Measurements from ENCODE around the gene STAB2. TPM values are rescaled to one million over a fixed set of nuclear protein-coding genes. Genes with fewer than 3 reads are reported as not detected.

The STAB2 gene
- total and polyA plus RNA-seq, 2 of the 8 experiments (the other 6 are each of a cell fraction or from before 2014, with no cell fraction given) = not detected

DNA sequence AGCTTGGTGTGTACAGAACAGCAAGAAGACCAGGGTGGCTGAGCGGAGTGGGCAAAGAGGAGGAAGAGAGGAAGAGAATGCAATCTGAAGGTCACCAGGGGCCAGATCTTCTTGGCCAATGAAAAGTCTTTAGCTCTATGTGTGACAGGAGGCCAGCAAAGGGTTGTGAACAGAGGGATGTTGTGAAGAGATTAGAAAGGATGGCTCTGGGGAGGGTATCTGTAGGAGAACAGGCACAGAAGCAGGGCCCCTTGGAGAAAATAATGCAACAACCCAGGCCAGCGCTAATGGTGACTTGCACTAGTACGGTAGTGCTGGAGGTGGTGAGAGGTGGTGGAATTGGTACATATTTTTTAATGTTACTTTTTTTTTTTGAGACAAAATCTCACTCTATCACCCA is 156.7 kb downstream of the STAB2 start:
- Histone ChIP-seq H3K23ac (ENCODE audit: insufficient read length) (no peak overlapping the region), H3K4ac (replicated peaks; ENCODE audit: insufficient read length, low read depth, low read length) (no peak overlapping the region), H3K36me3 (ENCODE audit: control insufficient read depth in 2 of 4, insufficient read depth in 4 of 4, low read length in 3 of 4) (no peaks in the 10 kb centered on the region), H2BK120ac (replicated peaks; ENCODE audit: low read depth, low read length) (no peak overlapping the region), H3K4me2 (ENCODE audit: insufficient read depth in 1 of 2, low read depth in 2 of 2, low read length in 2 of 2) (no peak overlapping the region), H2BK5ac (ENCODE audit: low read depth, low read length) (no peak overlapping the region), H2BK15ac (ENCODE audit: low read length) (no peak overlapping the region), H2AK5ac (ENCODE audit: low read depth, low read length) (no peak overlapping the region), H2BK20ac (ENCODE audit: low read length) (no peak overlapping the region), H3K23me2 (ENCODE audit: low read depth, low read length) (no peaks in the 10 kb centered on the region; the same call in 1 of the 2 replicates), H3K27me3 (replicated peaks in 1 of 4; ENCODE audit: control insufficient read depth in 3 of 4, extremely low read depth in 1 of 4, insufficient read depth in 3 of 4, low read length in 3 of 4) (no peaks in the 10 kb centered on the region), H3K9ac (replicated peaks in 1 of 4; ENCODE audit: extremely low read depth in 1 of 4, low read depth in 3 of 4, low read length in 3 of 4) (no peak overlapping the region), H3K79me1 (ENCODE audit: low read depth, low read length) (no peaks in the 10 kb centered on the region), H2BK12ac (ENCODE audit: low read depth, low read length) (no peak overlapping the region), H4K5ac (ENCODE audit: insufficient read length, low read depth, low read length) (no peak overlapping the region), H3K4me1 (replicated peaks in 1 of 4; ENCODE audit: control insufficient read depth in 3 of 4, insufficient read depth in 4 of 4, low read length in 3 of 4) (no peaks in the 10 kb centered on the region), H3K79me2 (ENCODE audit: control insufficient read depth in 1 of 2, insufficient read depth in 2 of 2, low read length in 2 of 2) (no peaks in the 10 kb centered on the region), H3K27ac (ENCODE audit: low read depth, low read length) (no peak overlapping the region), H3K56ac (replicated peaks; ENCODE audit: insufficient read length, low read depth, low read length) (no peak overlapping the region), H4K8ac (ENCODE audit: extremely low read depth, insufficient read depth, low read length) (no peak overlapping the region), H3K18ac (ENCODE audit: extremely low read depth, low read length) (no peak overlapping the region), H3K9me3 (ENCODE audit: insufficient read depth in 2 of 2, low read depth in 1 of 2, low read length in 1 of 2) (no peaks in the 10 kb centered on the region), H3K4me3 (ENCODE audit: extremely low read depth in 1 of 4, insufficient read depth in 2 of 4, low read depth in 3 of 4, low read length in 4 of 4) (no peak overlapping the region), H2AFZ (ENCODE audit: low read length) (no peak overlapping the region), H4K20me1 (replicated peaks in 1 of 2; ENCODE audit: control insufficient read depth in 1 of 2, insufficient read depth in 2 of 2, low read length in 2 of 2) (no peaks in the 10 kb centered on the region), H3K14ac (ENCODE audit: insufficient read length) (no peak overlapping the region), H4K91ac (replicated peaks; ENCODE audit: insufficient read length, low read length) (no peak overlapping the region)
- CTCF ChIA-PET (ENCODE audit: partially characterized antibody) = interaction anchor here (1.2 to 3.1 kb wide), 2 partner anchors 8 to 111 kb away, joined by 4 to 9 read pairs; no protein-coding TSS in a partner anchor
- no peak for DNase-seq (ENCODE audit: low read depth in 1 of 2, low spot score in 2 of 2)
- POLR2A ChIA-PET (ENCODE audit: partially characterized antibody) = no interaction called here
- 85% methylated on average over 3 of the region's 3 CpGs; no CpG with 5 or more reads in 1 of the 2 experiments for WGBS, 2 experiments (ENCODE audit: extremely low coverage in 1 of 2, insufficient coverage in 1 of 2, insufficient read length in 1 of 2, insufficient replicate concordance in 2 of 2, low coverage in 1 of 2, low lambda C conversion rate in 2 of 2, missing lambda C conversion rate in 1 of 2)
- no peak for FAIRE-seq
- TF ChIP-seq EGR1 (IDR thresholded peaks at IDR 0.05; ENCODE audit: borderline replicate concordance, low read depth, low read length) = no peak
- TF ChIP-seq HDAC6 (IDR thresholded peaks at IDR 0.05; ENCODE audit: low read depth, low read length) = no peak
- no peak for TF ChIP-seq ATF2 (IDR thresholded peaks at IDR 0.05; ENCODE audit: low read length)
